NCI-H1092 (cell line): ENCODE results near the gene FAM120B.
"Not testable (repeated sequence)": the region's sequence is repeated elsewhere in the genome, so short reads cannot be mapped to it uniquely, and the experiment has no call there.

Source experiments
- DNase-seq: peaks from one replicate; lab custom pipeline; 2025; lab: John Stamatoyannopoulos, UW

Gene FAM120B

DNA sequence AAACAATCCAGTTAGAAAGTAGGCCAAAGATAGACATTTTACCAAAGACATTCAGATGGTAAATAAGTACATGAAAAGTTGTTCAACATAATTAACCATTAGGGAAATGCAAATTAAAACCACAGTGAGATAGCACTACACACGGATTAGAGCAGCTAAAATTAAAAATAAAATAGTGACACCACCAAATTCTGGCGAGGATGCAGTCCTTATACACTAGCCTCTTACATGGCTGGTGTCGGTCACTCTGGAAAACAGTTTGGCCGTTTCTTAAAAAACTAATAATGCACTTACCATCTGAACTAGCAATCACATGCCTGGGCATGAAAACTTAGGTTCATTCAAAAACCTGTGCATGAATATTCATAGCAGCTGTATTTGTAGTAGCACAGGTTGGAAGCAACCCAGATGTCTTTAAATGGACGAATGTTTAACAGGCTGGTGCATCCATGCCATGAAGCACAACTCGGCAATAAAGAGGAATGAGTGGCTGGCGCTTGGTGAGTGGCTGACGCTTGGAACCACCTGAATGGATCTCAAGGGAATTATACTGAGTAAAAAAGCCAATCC, 77.0 kb downstream of the FAM120B start:
- DNase-seq, result no peak

- DNase-seq, result no peak
These were observed 78.9 kb downstream of the FAM120B start for GRCh38 chr6:170385506-170385905.

GRCh38 chr6:170388113-170388512, 81.6 kb downstream of the FAM120B start:
- DNase-seq, result no peak

DNA sequence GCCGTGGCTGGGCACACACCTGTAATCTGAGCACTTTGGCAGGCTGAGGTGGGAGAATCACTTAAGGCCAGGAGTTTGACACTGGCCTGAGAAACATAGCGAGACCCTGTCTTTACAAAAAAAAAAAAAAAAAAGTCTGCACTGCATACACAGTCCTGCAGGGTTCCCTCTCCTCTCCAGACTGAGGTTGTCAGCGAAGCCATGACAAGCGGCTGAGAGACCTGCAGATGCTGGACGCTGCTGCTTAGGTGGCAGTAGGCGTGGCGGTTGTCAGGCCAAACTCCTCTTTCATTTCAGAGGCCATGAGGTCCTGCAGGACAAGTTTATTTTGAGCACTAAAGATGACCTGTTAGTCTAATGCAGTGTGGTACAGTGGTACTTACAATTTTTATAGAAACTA, 86.5 kb downstream of the FAM120B start:
- no peak for DNase-seq

- DNase-seq, result no peak
These were observed 87.3 kb downstream of the FAM120B start for GRCh38 chr6:170393807-170394399.

DNA sequence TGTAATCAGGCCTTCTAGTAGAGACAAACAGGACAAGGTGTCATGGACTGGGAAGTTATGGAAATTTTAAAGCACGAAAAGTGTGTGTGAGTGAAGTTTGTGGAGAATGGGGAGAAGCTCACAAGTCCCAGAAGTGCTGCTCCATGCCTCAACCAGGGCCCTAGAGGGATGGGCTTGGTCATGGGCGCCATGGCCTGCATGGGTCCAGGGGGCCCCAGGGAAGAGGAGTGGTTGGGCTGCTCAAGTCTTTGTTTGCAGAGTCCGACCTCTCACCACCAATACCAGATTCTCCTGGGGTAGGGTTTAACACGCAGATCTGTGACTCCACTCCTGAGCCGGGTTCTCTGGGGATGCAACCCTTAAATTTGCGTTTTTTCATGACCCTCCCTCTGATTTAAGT, 88.4 kb downstream of the FAM120B start:
- no peak for DNase-seq

DNA sequence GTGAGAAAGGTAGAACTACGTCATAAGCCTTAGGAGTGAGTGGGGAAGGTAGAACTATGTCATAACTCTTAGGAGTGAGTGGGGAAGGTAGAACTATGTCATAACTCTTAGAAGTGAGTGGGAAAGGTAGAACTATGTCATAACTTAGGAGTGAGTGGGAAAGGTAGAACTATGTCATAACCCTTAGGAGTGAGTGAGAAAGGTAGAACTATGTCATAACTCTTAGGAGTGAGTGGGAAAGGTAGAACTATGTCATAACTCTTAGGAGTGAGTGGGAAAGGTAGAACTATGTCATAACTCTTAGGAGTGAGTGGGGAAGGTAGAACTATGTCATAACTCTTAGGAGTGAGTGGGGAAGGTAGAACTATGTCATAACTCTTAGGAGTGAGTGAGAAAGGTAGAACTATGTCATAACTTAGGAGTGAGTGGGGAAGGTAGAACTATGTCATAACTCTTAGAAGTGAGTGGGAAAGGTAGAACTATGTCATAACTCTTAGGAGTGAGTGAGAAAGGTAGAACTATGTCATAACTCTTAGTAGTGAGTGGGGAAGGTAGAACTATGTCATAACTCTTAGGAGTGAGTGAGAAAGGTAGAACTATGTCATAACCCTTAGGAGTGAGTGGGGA, 92.3 kb downstream of the FAM120B start:
- not testable (repeated sequence) for DNase-seq

GRCh38 chr6:170399955-170400558, 93.5 kb downstream of the FAM120B start:
- DNase-seq, result not testable (repeated sequence)

GRCh38 chr6:170402318-170403040, 95.9 kb downstream of the FAM120B start:
- DNase-seq, result no peak

DNA sequence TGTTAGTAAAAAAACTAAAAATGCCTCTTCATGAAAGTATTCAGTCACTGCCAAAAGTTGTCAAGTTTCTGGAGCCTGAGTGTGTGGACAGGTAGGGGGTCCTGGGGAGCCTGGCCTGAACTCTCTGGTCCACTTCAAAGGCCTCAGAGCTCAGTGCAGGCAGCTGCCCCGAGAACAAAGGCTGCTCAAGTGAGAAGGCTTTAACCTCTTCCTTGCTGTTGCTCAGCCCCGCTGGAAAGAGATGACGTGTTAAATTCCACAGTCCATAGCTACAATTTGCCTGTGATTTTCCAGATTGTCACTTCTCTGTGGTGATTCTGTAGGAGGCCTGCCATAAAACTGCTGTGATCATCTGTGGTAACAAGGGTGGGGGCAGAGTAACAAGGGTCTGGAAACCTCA, 96.9 kb downstream of the FAM120B start:
- no peak for DNase-seq

- DNase-seq, result no peak
These were observed 97.5 kb downstream of the FAM120B start for GRCh38 chr6:170404036-170404435.

GRCh38 chr6:170404697-170405096, 98.1 kb downstream of the FAM120B start:
- no peak for DNase-seq

GRCh38 chr6:170405311-170405975, 98.9 kb downstream of the FAM120B start:
- DNase-seq, result no peak

DNA sequence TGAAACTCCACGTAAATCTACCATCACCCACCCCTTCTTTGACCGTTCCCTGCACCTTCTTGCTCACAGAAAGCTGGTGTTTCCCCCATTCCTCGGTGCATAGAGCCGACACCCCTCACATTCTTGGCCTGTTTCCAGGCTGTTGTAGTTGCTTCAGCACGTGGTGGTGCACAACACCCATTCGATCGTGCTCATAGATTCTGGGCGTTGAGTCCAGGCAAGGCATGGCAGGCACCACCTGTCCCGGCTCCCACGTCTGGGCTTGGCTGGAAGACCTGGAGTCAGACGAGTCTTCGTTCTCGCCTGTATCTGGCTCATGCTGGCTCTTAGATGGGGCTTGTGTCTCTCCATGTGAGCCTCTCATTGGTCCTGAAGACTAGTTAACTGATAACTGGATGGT, 100.6 kb downstream of the FAM120B start:
- no peak for DNase-seq

DNA sequence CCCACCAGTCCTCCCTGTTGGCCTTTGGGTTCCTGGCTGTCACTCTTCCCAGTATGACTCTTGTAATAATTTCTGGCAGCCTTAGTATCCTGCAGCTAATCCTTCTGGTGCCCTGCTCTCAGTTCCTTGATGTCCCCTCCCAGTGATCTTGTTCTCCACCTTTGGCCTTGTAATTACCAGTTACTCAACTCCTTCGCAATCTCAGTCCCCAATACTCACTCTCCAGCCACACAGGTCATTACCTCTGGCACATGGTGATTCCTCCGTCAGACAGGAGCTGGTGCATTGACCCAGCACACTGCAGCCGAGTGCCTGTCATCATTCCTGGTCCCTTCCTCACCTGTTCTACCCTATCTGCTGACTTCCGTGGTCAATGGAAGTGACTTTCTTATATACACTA, 101.4 kb downstream of the FAM120B start:
- DNase-seq, result no peak

GRCh38 chr6:170409746-170410145, 103.2 kb downstream of the FAM120B start:
- DNase-seq, result not testable (repeated sequence)

- no peak for DNase-seq
These were observed 103.7 kb downstream of the FAM120B start for GRCh38 chr6:170410241-170410640.

GRCh38 chr6:170415318-170415717, 108.8 kb downstream of the FAM120B start:
- DNase-seq, result no peak

- DNase-seq, result no peak
These were observed 109.7 kb downstream of the FAM120B start for GRCh38 chr6:170416303-170416702.

- no peak for DNase-seq
These were observed 110.5 kb downstream of the FAM120B start for GRCh38 chr6:170416959-170417606.

GRCh38 chr6:170417881-170418280, 111.3 kb downstream of the FAM120B start:
- no peak for DNase-seq

GRCh38 chr6:170420283-170420682, 113.7 kb downstream of the FAM120B start:
- DNase-seq, result no peak
